RWPE1 (cell line): ENCODE results near the gene GPR162.
"Not testable (repeated sequence)": the region's sequence is repeated elsewhere in the genome, so short reads cannot be mapped to it uniquely, and the experiment has no call there.

Experiments
- CTCF ChIA-PET: fragments of 350-600 bp; sonication (Branson Sonifier 250); formaldehyde crosslinking; extraction: SDS; loops from one replicate; lab custom pipeline; 2021; lab: Yijun Ruan, JAX
- POLR2A ChIA-PET: fragments of 400-600 bp; formaldehyde crosslinking; extraction: SDS; loops from one replicate; lab custom pipeline; 2020; ENCODE audit warnings: antibody characterized with exemption; ENCODE audit not compliant: low non-redundant PET; lab: Yijun Ruan, JAX
- DNase-seq: peaks from one replicate; pipeline ENCODE4 v3.0.0; 2012; ENCODE audit warnings: low spot score
- H3K27ac ChIP-seq: fragments of 450-650 bp; 2 replicates; pipeline ENCODE4 v1.5.1; 2017
- TF ChIP-seq, protein P1 (sequence below): fragments of 450-650 bp; conservative IDR thresholded peaks from 2 replicates; pipeline ENCODE4 v1.5.1; 2017; ENCODE audit warnings: low read depth, mild to moderate bottlenecking

Gene GPR162

DNA sequence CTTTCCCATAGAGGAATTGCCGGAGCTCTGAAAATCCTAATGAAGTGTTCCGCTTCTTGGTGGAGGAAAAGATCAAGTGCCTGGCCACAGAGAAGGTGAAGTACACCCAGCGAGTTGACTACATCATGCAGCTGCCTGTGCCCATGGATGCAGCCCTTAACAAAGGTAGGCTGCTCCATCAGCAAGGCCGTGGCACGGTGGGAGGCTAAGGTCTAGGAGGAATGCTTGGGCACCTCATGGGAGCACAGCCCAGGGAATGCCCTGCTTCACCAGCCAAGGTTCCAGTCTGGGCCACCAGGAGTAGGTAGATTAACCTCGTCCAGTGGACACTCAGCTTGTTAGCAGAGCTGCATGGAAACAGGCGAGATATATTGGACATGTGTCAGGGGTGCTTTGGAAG, 39.3 kb downstream of the GPR162 start:
- TF ChIP-seq, protein P1, sequence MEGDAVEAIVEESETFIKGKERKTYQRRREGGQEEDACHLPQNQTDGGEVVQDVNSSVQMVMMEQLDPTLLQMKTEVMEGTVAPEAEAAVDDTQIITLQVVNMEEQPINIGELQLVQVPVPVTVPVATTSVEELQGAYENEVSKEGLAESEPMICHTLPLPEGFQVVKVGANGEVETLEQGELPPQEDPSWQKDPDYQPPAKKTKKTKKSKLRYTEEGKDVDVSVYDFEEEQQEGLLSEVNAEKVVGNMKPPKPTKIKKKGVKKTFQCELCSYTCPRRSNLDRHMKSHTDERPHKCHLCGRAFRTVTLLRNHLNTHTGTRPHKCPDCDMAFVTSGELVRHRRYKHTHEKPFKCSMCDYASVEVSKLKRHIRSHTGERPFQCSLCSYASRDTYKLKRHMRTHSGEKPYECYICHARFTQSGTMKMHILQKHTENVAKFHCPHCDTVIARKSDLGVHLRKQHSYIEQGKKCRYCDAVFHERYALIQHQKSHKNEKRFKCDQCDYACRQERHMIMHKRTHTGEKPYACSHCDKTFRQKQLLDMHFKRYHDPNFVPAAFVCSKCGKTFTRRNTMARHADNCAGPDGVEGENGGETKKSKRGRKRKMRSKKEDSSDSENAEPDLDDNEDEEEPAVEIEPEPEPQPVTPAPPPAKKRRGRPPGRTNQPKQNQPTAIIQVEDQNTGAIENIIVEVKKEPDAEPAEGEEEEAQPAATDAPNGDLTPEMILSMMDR, result no peak
- ChIA-PET POLR2A (no interaction called here), CTCF (interaction anchor here (1.4 kb wide), 1 partner anchor 11 kb away, joined by 9 read pairs; no protein-coding TSS in a partner anchor)
- H3K27ac ChIP-seq, result no peak overlapping the region
- DNase-seq, result no peak

DNA sequence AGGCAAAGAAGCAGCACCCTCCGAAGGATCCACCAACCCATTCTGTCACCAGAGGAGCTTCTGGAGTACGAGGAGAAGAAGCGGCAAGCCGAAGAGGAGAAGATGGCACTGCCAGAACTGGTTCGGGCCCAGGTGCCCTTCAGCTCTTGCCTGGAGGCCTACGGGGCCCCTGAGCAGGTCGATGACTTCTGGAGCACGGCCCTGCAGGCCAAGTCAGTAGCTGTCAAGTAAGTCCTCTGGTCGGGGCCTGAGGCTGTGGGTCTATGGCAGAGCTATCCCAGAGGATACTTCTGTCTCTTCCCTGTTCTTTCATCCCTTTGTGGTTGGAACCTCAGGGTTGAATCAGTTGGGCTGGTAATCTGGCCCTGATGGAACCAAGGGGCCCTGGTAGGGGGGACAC, 39.8 kb downstream of the GPR162 start:
- no peak overlapping the region for H3K27ac ChIP-seq
- ChIA-PET CTCF (interaction anchor here (1.4 kb wide), 1 partner anchor 11 kb away, joined by 9 read pairs; no protein-coding TSS in a partner anchor), POLR2A (no interaction called here)
- no peak for DNase-seq
- TF ChIP-seq, protein P1, result no peak

- no peak for DNase-seq
- ChIA-PET CTCF (interaction anchor here (1.4 kb wide), 1 partner anchor 9 kb away, joined by 3 read pairs; no protein-coding TSS in a partner anchor), POLR2A (no interaction called here)
- TF ChIP-seq, protein P1, result no peak
- H3K27ac ChIP-seq, result no peak overlapping the region
Observed at GRCh38 chr12:6863033-6863432, 41.4 kb downstream of the GPR162 start.

- CTCF ChIA-PET, result interaction anchor here (1.4 kb wide), 1 partner anchor 9 kb away, joined by 3 read pairs; no protein-coding TSS in a partner anchor
- H3K27ac ChIP-seq, result no peak overlapping the region
- TF ChIP-seq, protein P1, result no peak
- DNase-seq, result no peak
- POLR2A ChIA-PET, result no interaction called here
Observed at GRCh38 chr12:6863586-6864321, 42.1 kb downstream of the GPR162 start.

DNA sequence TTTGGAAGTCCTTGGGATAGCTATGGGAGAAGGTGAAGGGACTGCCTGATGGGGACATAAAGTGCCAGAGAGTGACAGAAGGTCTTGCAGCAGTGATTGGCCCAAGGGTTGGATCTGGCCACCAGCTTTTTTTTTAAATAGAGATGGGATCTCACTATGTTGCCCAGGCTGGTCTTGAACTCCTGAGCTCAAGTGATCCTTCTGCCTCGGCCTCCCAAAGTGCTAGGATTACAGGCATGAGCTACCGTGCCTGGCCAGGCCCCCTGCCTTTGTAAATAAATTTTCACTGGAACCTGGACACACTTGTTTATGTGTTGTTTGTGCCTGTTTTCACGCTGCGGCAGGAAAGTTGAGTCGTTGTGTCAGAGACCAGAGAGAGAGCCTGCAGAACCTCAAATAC, 43.7 kb downstream of the GPR162 start:
- H3K27ac ChIP-seq, DNase-seq: not testable (repeated sequence)
- POLR2A ChIA-PET, result interaction anchor here (1.1 kb wide), 1 partner anchor 13 kb away, joined by 7 read pairs; the partner anchor contains the start of gene USP5
- CTCF ChIA-PET, result interaction anchor here (0.7 kb wide), 1 partner anchor 183 kb away, joined by 4 read pairs; no protein-coding TSS in a partner anchor

GRCh38 chr12:6866163-6866919, 44.7 kb downstream of the GPR162 start:
- TF ChIP-seq, protein P1, result no peak
- POLR2A ChIA-PET, result interaction anchor here (0.6 to 2.3 kb wide), 2 partner anchors 14 to 80 kb away, joined by 3 to 13 read pairs; partner anchors contain the start of gene USP5
- CTCF ChIA-PET, result interaction anchor here (0.5 kb wide), 1 partner anchor 78 kb away, joined by 3 read pairs; no protein-coding TSS in a partner anchor
- H3K27ac ChIP-seq, result peak overlapping the region; percentile 84
- no peak for DNase-seq
